IMR-90 (cell line): Measurements from ENCODE around the gene AMFR. TPM values are rescaled to one million over a fixed set of nuclear protein-coding genes. Genes with fewer than 3 reads are reported as not detected.

Experiments used
- ATAC-seq: fragments of 200-7000 bp; cut with Tn5 transposase; 2 replicates; pipeline ENCODE4 v1.9.1; 2020; ENCODE audit warnings: low read depth, mild to moderate bottlenecking, moderate library complexity
- BruUV-seq: library from RNA; stranded (reverse); fragments of 400-500 nt; replicated peaks from 2 replicates; lab custom pipeline; 2021; lab: Mats Ljungman, UMichigan
- CTCF ChIA-PET: fragments of 300-600 bp; formaldehyde crosslinking; extraction: SDS; loops from one replicate; lab custom pipeline; 2021; ENCODE audit warnings: antibody characterized with exemption; lab: Yijun Ruan, JAX
- POLR2A ChIA-PET: fragments of 300-600 bp; sonication (Branson Sonifier 250); formaldehyde crosslinking; loops from one replicate; lab custom pipeline; 2022; ENCODE audit warnings: antibody characterized with exemption; ENCODE audit not compliant: unreplicated experiment; lab: Charles Lee
- DNase-seq: peaks from one replicate; pipeline ENCODE4 v3.0.0; 2013
- H2AFZ ChIP-seq: replicated peaks from 2 replicates; pipeline ENCODE3; 2013; ENCODE audit warnings: low read length, mild to moderate bottlenecking; ENCODE audit not compliant: poor library complexity
- H2AK5ac ChIP-seq: 2 replicates; pipeline ENCODE4 v1.6.1; 2013; ENCODE audit warnings: low read depth, low read length, inconsistent platforms
- H2AK9ac ChIP-seq: replicated peaks from 2 replicates; pipeline ENCODE3; 2013; ENCODE audit warnings: mild to moderate bottlenecking, low read depth, low read length, moderate library complexity; ENCODE audit not compliant: poor library complexity
- H2BK120ac ChIP-seq: 2 replicates; pipeline ENCODE4 v1.6.1; 2013; ENCODE audit warnings: low read depth, low read length, inconsistent platforms
- H2BK15ac ChIP-seq: 3 replicates; pipeline ENCODE4 v1.6.1; 2013; ENCODE audit warnings: low read depth, low read length, inconsistent platforms
- H2BK20ac ChIP-seq: 2 replicates; pipeline ENCODE4 v1.6.1; 2013; ENCODE audit warnings: low read depth, mild to moderate bottlenecking, inconsistent platforms, low read length, moderate library complexity
- H2BK5ac ChIP-seq: 2 replicates; pipeline ENCODE4 v1.6.1; 2013; ENCODE audit warnings: mild to moderate bottlenecking, low read depth, low read length, inconsistent platforms; ENCODE audit not compliant: poor library complexity, severe bottlenecking
- H3K14ac ChIP-seq: replicated peaks from 2 replicates; pipeline ENCODE4 v1.6.1; 2013; ENCODE audit warnings: low read depth, low read length, inconsistent platforms
- H3K18ac ChIP-seq: 2 replicates; pipeline ENCODE4 v1.6.1; 2013; ENCODE audit warnings: low read depth, low read length, control low read depth
- H3K23ac ChIP-seq: 2 replicates; pipeline ENCODE4 v1.6.1; 2013; ENCODE audit warnings: low read depth, low read length, inconsistent platforms
- H3K27ac ChIP-seq: 2 replicates; pipeline ENCODE4 v1.5.1; 2013; ENCODE audit warnings: mild to moderate bottlenecking, control low read depth, low read length; ENCODE audit not compliant: insufficient read depth
- H3K27me3 ChIP-seq: 2 replicates; pipeline ENCODE4 v1.6.1; 2013; ENCODE audit warnings: low read length; ENCODE audit not compliant: control insufficient read depth, insufficient read depth
- H3K36me3 ChIP-seq: 2 replicates; pipeline ENCODE4 v1.6.1; 2013; ENCODE audit warnings: low read length, mixed read lengths; ENCODE audit not compliant: control insufficient read depth, insufficient read depth
- H3K4ac ChIP-seq: 2 replicates; pipeline ENCODE4 v1.6.1; 2013; ENCODE audit warnings: low read depth, low read length, inconsistent platforms
- H3K4me1 ChIP-seq: 2 replicates; pipeline ENCODE4 v1.6.1; 2013; ENCODE audit warnings: low read length, mixed read lengths; ENCODE audit not compliant: control insufficient read depth, insufficient read depth
- H3K4me2 ChIP-seq: 2 replicates; pipeline ENCODE4 v1.6.1; 2013; ENCODE audit warnings: low read depth, mild to moderate bottlenecking, control low read depth, low read length, moderate library complexity
- H3K4me3 ChIP-seq: 2 replicates; pipeline ENCODE4 v1.5.1; 2013; ENCODE audit warnings: low read depth, mild to moderate bottlenecking, control low read depth, low read length, moderate library complexity; ENCODE audit not compliant: insufficient read depth
- H3K56ac ChIP-seq: 2 replicates; pipeline ENCODE4 v1.6.1; 2013; ENCODE audit warnings: low read length, inconsistent platforms; ENCODE audit not compliant: insufficient read depth; ENCODE audit errors: extremely low read depth
- H3K79me1 ChIP-seq, 2 experiments: 2 replicates each; pipeline ENCODE4 v1.6.1; 2013; ENCODE audit warnings: low read length in 2 of 2, inconsistent platforms in 1 of 2, low read depth in 1 of 2
- H3K9ac ChIP-seq: 2 replicates; pipeline ENCODE4 v1.6.1; 2013; ENCODE audit warnings: low read depth, low read length, control low read depth
- H3K9me1 ChIP-seq: 2 replicates; pipeline ENCODE4 v1.6.1; 2013; ENCODE audit warnings: low read length, inconsistent platforms; ENCODE audit not compliant: insufficient read depth
- H3K9me3 ChIP-seq: 2 replicates; pipeline ENCODE4 v1.6.1; 2013; ENCODE audit warnings: low read length; ENCODE audit not compliant: control insufficient read depth, insufficient read depth
- H4K20me1 ChIP-seq: 2 replicates; pipeline ENCODE4 v1.6.1; 2013; ENCODE audit warnings: low read length, inconsistent platforms; ENCODE audit not compliant: insufficient read depth
- H4K5ac ChIP-seq: 2 replicates; pipeline ENCODE4 v1.6.1; 2013; ENCODE audit warnings: mild to moderate bottlenecking, low read depth, low read length, control low read depth
- H4K8ac ChIP-seq, 2 experiments: 2 replicates each; pipeline ENCODE4 v1.6.1; 2013; ENCODE audit warnings: low read depth in 2 of 2, low read length in 2 of 2, control low read depth in 1 of 2, inconsistent platforms in 1 of 2
- H4K91ac ChIP-seq: 2 replicates; pipeline ENCODE4 v1.6.1; 2013; ENCODE audit warnings: low read depth, low read length, inconsistent platforms; ENCODE audit not compliant: insufficient read depth
- CHD1 ChIP-seq: IDR thresholded peaks from 2 replicates; pipeline ENCODE4 v1.6.1; 2012; ENCODE audit warnings: low read depth, low read length, improper control_type of control experiment
- RAD21 ChIP-seq: IDR thresholded peaks from 2 replicates; pipeline ENCODE4 v1.6.1; 2012; ENCODE audit warnings: low read length, improper control_type of control experiment
- WGBS, 2 experiments: methylation state at CpG; one replicate each; pipeline versions ENCODE4 v1.1.5 to v1.1.7; 2013; ENCODE audit warnings: missing lambda C conversion rate in 2 of 2; ENCODE audit not compliant: insufficient read length in 1 of 2; ENCODE audit errors: extremely low coverage in 2 of 2; 5-methylcytosine and 5-hydroxymethylcytosine counted together
- dilution Hi-C: fragments of 300-500 bp; cut with HindIII; formaldehyde crosslinking; loops from one replicate; pipeline ENCODE4 v1.14.3; 2018; ENCODE audit warnings: low sequenced_read_pairs; ENCODE audit not compliant: unreplicated experiment
- in situ Hi-C: fragments of 300-500 bp; cut with MboI; formaldehyde crosslinking; loops from 3 replicates; pipeline ENCODE4 v1.14.3; 2019; ENCODE audit warnings: low sequenced_read_pairs, inconsistent platforms, mixed read lengths
- intact Hi-C: fragments of 100-400 bp; cut with micrococcal nuclease; formaldehyde crosslinking; loops from 2 replicates; pipeline ENCODE4 v1.10.0; 2022
- polyA plus RNA-seq, 3 experiments: library from polyadenylated mRNA; depleted of rRNA; stranded (reverse); fragments of >200 nt; gene quantifications; 2 replicates each; pipeline ENCODE4 v1.2.3, GENCODE V29; 2012; ENCODE audit warnings: low replicate concordance in 1 of 3
- total RNA-seq: library from RNA; depleted of rRNA; stranded (reverse); fragments of >200 nt; gene quantifications from 2 replicates; pipeline ENCODE4 v1.2.3, GENCODE V29; 2012

Gene AMFR
- total and polyA plus RNA-seq, 2 of the 4 experiments (the other 2 are of a cell fraction), result 60.7 to 216 TPM

GRCh38 chr16:56368545-56368944 lies 56.8 kb downstream of the AMFR start:
- no peak overlapping the region for H3K23ac ChIP-seq
- H3K18ac ChIP-seq, result no peak overlapping the region
- no peak overlapping the region for H4K91ac ChIP-seq
- no peak overlapping the region for H2BK120ac ChIP-seq
- no peak overlapping the region for H3K56ac ChIP-seq
- no peak overlapping the region for H3K4ac ChIP-seq
- no peaks in the 10 kb centered on the region for H3K9me3 ChIP-seq
- H3K4me3 ChIP-seq, result no peak overlapping the region
- H3K27me3 ChIP-seq, result no peaks in the 10 kb centered on the region
- H2BK5ac ChIP-seq, result no peak overlapping the region
- H3K9me1 ChIP-seq, result peaks cover 16% of the 10 kb centered on the region
- H3K4me1 ChIP-seq, result peaks cover 13% of the 10 kb centered on the region
- H3K79me1 ChIP-seq, result peaks cover 29 to 52% of the 10 kb centered on the region in 2 experiments
- peaks cover 9% of the 10 kb centered on the region for H4K20me1 ChIP-seq
- DNase-seq, result no peak
- no peak overlapping the region for H2AK5ac ChIP-seq
- no peak for ATAC-seq
- in situ Hi-C loops (loop anchor here (25.0 kb wide), 1 partner anchor 881 kb away; the partner anchor contains the start of gene MMP2), dilution Hi-C loops (no loop called here), intact Hi-C loops (no loop called here)
- no peak overlapping the region for H2AFZ ChIP-seq
- no peak overlapping the region for H2BK15ac ChIP-seq
- no peak overlapping the region for H4K5ac ChIP-seq
- BruUV-seq, result no TSS peak
- no peak overlapping the region for H3K9ac ChIP-seq
- no peak overlapping the region for H3K14ac ChIP-seq
- no peak overlapping the region for H4K8ac ChIP-seq
- no peak overlapping the region for H3K4me2 ChIP-seq
- no peak for TF ChIP-seq CHD1
- TF ChIP-seq RAD21, result no peak
- WGBS, 2 experiments, result no CpG with 5 or more reads among the region's 2 CpGs
- POLR2A ChIA-PET, result no interaction called here
- H2AK9ac ChIP-seq, result no peak overlapping the region
- H2BK20ac ChIP-seq, result no peak overlapping the region
- no peak overlapping the region for H3K27ac ChIP-seq
- CTCF ChIA-PET, result no interaction called here
- H3K36me3 ChIP-seq, result peaks cover 31% of the 10 kb centered on the region
